GM12801 (cell line): ENCODE data around the gene FAM53B.

ENCODE experiments used
- CTCF ChIP-seq: IDR thresholded peaks from one replicate; pipeline ENCODE4 v1.5.1; 2011; ENCODE audit warnings: control low read depth; ENCODE audit not compliant: insufficient read length; ENCODE audit errors: extremely low read depth

FAM53B gene

GRCh38 chr10:124740369-124741280, 3.6 kb downstream of the FAM53B start:
- no peak for TF ChIP-seq CTCF

- TF ChIP-seq CTCF, result no peak
These were observed 4.2 kb downstream of the FAM53B start for GRCh38 chr10:124739986-124740368.

- TF ChIP-seq CTCF, result no peak
These were observed 4.9 kb downstream of the FAM53B start for GRCh38 chr10:124739119-124739921.

GRCh38 chr10:124738441-124738840, 5.7 kb downstream of the FAM53B start:
- no peak for TF ChIP-seq CTCF

GRCh38 chr10:124737708-124738107, 6.5 kb downstream of the FAM53B start:
- no peak for TF ChIP-seq CTCF

GRCh38 chr10:124737221-124737620, 7.0 kb downstream of the FAM53B start:
- TF ChIP-seq CTCF, result no peak

GRCh38 chr10:124736491-124737136, 7.6 kb downstream of the FAM53B start:
- no peak for TF ChIP-seq CTCF
